Measurements from ENCODE around the gene KCNB1. TPM values are rescaled to one million over a fixed set of nuclear protein-coding genes. Genes with fewer than 3 reads are reported as not detected.
A peak's percentile ranks its signal among the peaks of the same experiment; 100 is the strongest.

KCNB1 gene
- total RNA-seq, 4 donors from 2014 or later = 0.29 to 32.5 (median 7.0) TPM

DNA sequence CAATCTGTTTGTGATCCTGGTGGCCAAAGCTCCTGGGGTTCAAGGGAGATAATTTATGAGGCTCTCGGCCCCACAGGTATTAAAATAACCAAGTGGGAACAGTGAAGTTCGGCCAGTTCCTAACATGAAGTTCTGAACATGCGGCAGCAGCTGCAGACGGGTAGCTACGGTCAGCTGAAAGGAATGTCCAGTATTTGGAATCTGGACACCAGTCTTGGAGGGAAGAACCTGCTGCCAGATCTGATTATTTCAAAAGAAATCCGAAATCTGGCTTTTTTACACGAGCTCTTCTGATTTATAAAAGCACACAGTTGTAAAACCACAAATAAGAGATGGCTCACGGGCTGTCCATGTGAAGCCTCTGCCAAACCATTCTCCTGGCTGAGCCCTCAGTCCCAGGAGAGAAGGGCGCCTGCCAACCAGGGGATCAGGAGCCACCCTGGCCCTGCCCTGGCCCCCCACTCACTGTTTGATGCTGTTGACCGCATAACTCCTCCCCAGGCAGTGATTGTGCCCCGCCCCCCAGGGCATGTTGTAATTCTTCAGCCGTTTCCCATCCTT, 28.2 kb upstream of the KCNB1 start:
- peak overlapping the region; percentile 73 to 78 for H3K27ac ChIP-seq
- intact Hi-C loops (cut with DNase I; ENCODE audit: low total_unique reads) = no loop called here
- H3K9me3 ChIP-seq = no peaks in the 10 kb centered on the region
- H3K36me3 ChIP-seq = no peaks in the 10 kb centered on the region
- H3K4me1 ChIP-seq = peaks cover 4 to 12% of the 10 kb centered on the region in 2 donors
- H3K4me3 ChIP-seq = no peak overlapping the region
- no peaks in the 10 kb centered on the region for H3K27me3 ChIP-seq
- DNase-seq = peak; percentile 91 to 94
- TF ChIP-seq POLR2A (IDR thresholded peaks at IDR 0.05) = no peak
- TF ChIP-seq, protein P1, sequence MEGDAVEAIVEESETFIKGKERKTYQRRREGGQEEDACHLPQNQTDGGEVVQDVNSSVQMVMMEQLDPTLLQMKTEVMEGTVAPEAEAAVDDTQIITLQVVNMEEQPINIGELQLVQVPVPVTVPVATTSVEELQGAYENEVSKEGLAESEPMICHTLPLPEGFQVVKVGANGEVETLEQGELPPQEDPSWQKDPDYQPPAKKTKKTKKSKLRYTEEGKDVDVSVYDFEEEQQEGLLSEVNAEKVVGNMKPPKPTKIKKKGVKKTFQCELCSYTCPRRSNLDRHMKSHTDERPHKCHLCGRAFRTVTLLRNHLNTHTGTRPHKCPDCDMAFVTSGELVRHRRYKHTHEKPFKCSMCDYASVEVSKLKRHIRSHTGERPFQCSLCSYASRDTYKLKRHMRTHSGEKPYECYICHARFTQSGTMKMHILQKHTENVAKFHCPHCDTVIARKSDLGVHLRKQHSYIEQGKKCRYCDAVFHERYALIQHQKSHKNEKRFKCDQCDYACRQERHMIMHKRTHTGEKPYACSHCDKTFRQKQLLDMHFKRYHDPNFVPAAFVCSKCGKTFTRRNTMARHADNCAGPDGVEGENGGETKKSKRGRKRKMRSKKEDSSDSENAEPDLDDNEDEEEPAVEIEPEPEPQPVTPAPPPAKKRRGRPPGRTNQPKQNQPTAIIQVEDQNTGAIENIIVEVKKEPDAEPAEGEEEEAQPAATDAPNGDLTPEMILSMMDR (IDR thresholded peaks at IDR 0.05) = no peak

DNA sequence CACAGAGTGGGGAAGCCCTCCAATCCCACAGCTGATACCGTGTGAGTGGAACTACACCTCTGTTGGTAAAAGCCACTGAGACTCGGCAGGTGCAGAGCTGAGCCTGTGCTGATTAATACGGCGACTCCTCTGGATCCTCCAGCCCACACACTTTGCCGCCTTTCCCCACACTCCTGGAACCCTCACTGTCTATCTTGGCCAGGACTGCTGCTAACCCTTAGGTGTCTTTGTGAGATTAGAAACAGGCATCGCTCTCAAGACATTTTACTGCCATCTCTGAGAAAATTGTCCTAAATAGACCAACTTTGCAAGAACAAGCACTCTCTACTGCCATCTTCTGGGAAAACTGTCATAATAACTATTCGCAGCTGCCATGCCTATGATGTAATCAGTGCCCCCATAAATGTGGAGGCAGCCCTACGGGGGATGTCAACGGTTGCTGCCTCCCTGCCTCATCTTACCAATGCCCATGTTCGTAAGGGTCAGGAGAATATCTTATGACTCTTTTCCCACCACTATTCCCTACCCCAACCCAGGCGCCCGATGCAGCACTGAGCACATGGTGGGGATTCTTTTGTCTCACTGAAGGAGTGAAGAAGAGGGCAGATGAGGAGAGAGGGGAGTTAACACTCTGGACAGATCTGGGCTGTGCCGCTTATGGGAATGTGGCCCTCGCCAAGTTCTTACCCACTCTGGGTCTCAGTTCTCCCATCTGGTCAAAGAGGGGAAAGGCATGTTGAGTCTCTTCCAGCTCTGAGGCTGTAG, 26.1 kb upstream of the KCNB1 start:
- Histone ChIP-seq H3K27me3 (no peaks in the 10 kb centered on the region), H3K9me3 (no peaks in the 10 kb centered on the region), H3K36me3 (no peaks in the 10 kb centered on the region), H3K4me1 (peaks cover 4 to 12% of the 10 kb centered on the region in 2 donors), H3K4me3 (no peak overlapping the region), H3K27ac (peak overlapping the region; percentile 73 to 78)
- TF ChIP-seq POLR2A (IDR thresholded peaks at IDR 0.05) = no peak
- TF ChIP-seq, protein P1 (IDR thresholded peaks at IDR 0.05) = peak; percentile 27 to 66 (median 46)
- intact Hi-C loops (cut with DNase I; ENCODE audit: low total_unique reads) = no loop called here
- DNase-seq = no peak

DNA sequence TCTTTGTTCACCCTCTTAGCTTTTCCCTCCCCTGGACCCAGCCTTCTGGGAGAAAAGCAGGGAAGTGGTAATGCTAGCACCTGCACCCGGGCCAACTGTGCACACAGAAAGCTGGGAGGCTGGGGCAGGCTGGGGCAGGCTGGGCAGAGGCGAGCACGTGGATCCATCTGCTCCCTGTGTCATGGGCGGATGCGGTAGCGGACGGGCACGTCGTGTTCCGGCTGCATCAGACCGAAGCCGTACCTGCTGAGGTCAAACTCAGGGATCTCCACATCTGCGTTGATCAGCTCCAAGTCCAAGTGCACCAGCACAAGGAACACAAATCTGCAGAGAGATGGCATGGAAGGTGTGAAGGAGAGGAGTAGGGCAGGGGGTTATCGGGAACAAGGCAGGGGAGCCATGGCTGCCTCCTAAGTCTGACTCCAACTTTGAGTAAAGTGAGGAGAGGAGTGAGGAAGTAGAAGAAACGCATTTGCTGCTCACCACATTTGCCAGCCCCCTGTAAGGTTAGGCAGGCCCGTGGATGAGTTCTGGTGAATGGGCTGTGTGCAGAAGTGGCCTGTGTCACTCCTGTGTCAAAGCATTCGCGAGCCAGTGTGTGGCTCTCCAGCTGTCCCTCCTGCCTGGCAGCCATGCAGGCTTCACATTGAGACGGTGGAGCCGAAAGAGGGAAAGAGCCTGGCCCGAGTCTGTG, 25.4 kb upstream of the KCNB1 start:
- Histone ChIP-seq H3K27ac (peak overlapping the region; percentile 73 to 78), H3K27me3 (no peaks in the 10 kb centered on the region), H3K36me3 (no peaks in the 10 kb centered on the region), H3K4me1 (peaks cover 4 to 12% of the 10 kb centered on the region in 2 donors), H3K9me3 (no peaks in the 10 kb centered on the region), H3K4me3 (no peak overlapping the region)
- intact Hi-C loops (cut with DNase I; ENCODE audit: low total_unique reads) = no loop called here
- DNase-seq = no peak
- TF ChIP-seq, protein P1 (IDR thresholded peaks at IDR 0.05) = no peak
- no peak for TF ChIP-seq POLR2A (IDR thresholded peaks at IDR 0.05)

DNA sequence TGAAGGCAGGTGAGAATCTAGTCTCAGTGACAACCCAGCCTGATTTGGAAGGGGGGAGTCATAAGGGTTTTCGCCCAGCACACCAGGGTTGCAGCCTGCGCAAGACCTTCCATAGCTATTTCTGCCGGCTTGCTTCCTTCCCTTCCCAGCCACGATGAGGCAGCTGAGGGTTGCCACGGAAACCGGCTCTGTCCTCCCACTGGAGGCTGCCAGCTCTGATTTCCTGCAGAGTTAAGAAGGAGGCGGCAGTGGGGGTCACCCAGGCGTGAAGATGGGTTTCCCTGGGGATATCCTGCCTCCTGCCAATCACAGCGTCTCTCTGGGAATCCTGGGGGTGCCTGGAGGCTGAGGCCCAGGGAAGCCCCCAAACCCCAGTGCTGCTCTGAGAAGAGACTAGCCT, 23.1 kb upstream of the KCNB1 start:
- intact Hi-C loops (cut with DNase I; ENCODE audit: low total_unique reads) = no loop called here
- Histone ChIP-seq H3K27ac (peak overlapping the region in 1 of 2 donors; percentile 25), H3K9me3 (no peaks in the 10 kb centered on the region), H3K36me3 (no peaks in the 10 kb centered on the region), H3K4me3 (no peak overlapping the region), H3K4me1 (peaks cover 0 to 12% of the 10 kb centered on the region in 2 donors), H3K27me3 (no peaks in the 10 kb centered on the region)
- peak; percentile 58 to 63 for DNase-seq
- TF ChIP-seq, protein P1 (IDR thresholded peaks at IDR 0.05) = no peak
- TF ChIP-seq POLR2A (IDR thresholded peaks at IDR 0.05) = no peak

DNA sequence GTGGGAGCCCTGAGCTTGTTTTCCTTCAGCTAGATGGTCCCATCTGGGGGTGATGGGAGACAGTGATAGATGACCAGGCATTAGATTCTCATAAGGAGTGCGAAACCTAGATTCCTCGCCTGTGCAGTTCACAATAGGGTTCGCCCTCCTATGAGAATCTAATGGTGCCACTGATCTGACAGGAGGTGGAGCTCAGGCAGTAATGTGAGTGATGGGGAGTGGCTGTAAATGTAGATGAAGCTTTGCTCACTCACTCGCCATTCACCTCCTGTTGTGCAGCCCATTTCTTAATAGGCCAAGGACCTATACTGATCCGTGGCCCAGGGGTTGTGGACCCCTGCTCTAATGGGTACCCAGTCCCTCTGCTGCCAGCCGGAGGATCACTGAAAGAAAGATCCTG, 20.7 kb upstream of the KCNB1 start:
- H3K27ac ChIP-seq = no peak overlapping the region
- no peak for TF ChIP-seq POLR2A (IDR thresholded peaks at IDR 0.05)
- TF ChIP-seq, protein P1 (IDR thresholded peaks at IDR 0.05) = no peak
- H3K36me3 ChIP-seq = no peaks in the 10 kb centered on the region
- intact Hi-C loops (cut with DNase I; ENCODE audit: low total_unique reads) = no loop called here
- H3K4me3 ChIP-seq = no peak overlapping the region
- H3K9me3 ChIP-seq = no peaks in the 10 kb centered on the region
- H3K4me1 ChIP-seq = peaks cover 0 to 2% of the 10 kb centered on the region in 2 donors
- no peaks in the 10 kb centered on the region for H3K27me3 ChIP-seq
- no peak for DNase-seq

Data from uterus (tissue), 4 donors.